NCI-H524 (cell line): Measurements from ENCODE around the gene PDZD2.
"Not testable (repeated sequence)": the region's sequence is repeated elsewhere in the genome, so short reads cannot be mapped to it uniquely, and the experiment has no call there.

Experiments
- DNase-seq, 2 experiments: peaks; one replicate each; lab custom pipeline; 2025; lab: John Stamatoyannopoulos, UW

PDZD2 gene

GRCh38 chr5:31770132-31770720, 131.3 kb downstream of the PDZD2 start:
- DNase-seq, result no peak

DNA sequence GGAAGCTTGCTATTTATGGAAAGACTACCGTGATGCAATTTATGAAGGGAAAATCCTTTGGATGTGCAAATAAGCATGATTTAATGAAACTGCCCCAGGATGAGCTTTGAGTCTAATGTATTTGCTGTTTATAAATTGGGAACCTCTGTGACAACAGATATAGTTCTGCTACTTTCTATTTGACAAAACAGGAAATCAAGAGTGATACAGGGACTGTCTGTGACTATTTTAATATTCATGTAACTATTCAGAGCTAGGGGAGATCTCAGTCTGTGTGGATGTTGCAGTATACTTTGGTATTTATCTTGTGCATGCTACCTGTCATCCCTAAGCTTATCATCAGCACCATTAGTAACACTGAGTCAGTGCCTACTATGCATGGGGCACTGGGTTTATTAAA, 132.1 kb downstream of the PDZD2 start:
- DNase-seq, result no peak

DNA sequence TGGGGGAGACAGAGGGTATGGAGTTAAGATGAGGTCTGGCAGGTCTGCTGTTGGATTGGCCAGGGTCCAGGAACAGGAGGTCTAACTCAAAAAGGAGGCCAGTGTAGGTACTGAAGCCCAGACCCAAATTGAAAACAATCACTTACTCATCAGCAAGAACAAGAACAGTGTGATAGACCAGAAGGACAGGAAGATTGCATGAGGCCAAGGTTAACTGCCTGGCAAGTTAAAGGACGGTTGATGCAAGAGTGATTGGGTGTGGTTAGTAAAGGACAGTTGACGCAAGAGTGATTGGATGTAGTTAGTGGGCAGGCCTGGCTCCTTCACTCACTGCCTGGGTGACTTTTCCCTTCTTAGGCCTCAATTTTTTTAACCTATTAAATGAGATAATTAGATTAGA, 132.6 kb downstream of the PDZD2 start:
- DNase-seq, result no peak

DNA sequence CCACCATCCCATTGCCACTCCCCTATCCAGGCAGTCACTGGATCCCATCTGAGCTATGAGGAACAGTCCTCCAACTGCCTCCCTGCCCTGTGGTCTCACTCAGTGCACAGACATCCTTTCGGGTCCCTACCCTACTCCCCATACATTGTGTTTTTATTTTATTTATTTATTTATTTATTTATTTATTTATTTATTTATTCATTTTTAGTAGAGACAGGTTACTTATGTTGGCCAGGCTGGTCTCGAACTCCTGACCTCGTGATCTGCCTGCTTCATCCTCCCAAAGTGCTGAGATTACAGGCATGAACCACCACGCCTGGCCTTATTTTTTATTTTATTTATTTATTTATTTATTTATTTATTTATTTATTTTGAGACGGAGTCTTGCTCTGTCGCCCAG, 137.4 kb downstream of the PDZD2 start:
- not testable (repeated sequence) for DNase-seq

GRCh38 chr5:31776976-31777651, 138.2 kb downstream of the PDZD2 start:
- no peak for DNase-seq

DNA sequence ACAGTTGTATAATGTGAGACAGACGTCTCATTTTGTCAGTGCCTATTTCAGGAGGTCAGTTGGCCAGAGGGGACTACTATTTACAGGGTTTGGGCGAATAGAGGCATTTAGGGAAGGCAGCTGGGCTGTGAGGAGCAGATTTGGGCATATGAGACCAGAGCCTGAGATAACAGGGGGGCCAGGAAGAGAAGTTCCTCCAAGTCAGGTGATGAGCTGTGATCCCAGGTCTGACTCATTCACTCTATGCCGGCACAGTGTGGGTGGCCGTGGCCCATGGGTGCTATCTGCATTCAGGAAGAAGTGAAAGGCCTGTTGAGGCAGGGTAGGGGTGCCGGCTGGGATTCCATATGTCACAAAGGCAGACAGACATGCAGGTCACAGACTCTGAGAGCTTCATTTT, 142.8 kb downstream of the PDZD2 start:
- DNase-seq, result no peak

- DNase-seq, result no peak
These were observed 144.2 kb downstream of the PDZD2 start for GRCh38 chr5:31783086-31783645.

- DNase-seq, result no peak
These were observed 144.8 kb downstream of the PDZD2 start for GRCh38 chr5:31783731-31784130.

GRCh38 chr5:31786090-31786631, 147.2 kb downstream of the PDZD2 start:
- DNase-seq, result no peak

DNA sequence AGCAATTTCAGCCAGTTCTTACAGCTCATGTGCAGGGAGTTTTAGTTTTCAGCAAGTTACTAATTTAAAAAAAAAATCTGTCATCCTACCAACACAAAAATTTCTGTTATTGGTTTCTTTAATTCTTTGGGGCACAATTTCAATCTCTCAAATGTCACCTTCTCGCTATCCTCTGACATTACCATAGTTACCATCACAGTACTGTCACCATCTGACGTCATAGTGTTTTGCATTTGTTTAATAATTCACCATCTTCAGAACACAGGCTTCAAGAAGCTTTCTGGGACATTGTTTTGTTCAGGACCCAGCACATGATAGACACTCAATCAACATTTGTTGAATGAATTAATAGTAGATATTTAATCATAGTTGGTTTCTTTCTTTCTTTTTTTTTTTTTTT, 155.1 kb downstream of the PDZD2 start:
- DNase-seq, result no peak

DNA sequence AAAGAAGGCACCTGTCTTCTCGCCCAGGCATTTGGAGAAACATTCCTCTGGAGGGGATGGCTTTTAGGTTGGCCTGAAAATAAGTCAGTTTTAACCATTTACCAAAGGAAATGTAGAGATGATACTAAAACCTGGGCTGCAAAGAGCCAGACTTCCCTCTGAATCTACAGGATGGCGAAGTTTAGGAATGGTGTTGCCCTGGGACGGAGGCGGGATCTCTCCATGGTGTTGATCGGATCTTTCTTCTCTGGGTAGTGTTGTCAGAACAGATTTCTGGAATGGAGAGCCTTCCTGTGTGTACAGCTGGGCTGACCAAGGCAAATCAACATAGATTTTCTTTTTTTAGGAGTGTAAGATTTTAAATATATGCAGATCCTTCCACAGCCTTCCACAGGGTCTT, 159.2 kb downstream of the PDZD2 start:
- no peak for DNase-seq

GRCh38 chr5:31800351-31800750, 161.4 kb downstream of the PDZD2 start:
- no peak for DNase-seq

- no peak for DNase-seq
These were observed 167.0 kb downstream of the PDZD2 start for GRCh38 chr5:31805785-31806400.

GRCh38 chr5:31806561-31806960, 167.6 kb downstream of the PDZD2 start:
- DNase-seq, result no peak

- DNase-seq, result no peak
These were observed 169.0 kb downstream of the PDZD2 start for GRCh38 chr5:31807789-31808540.

GRCh38 chr5:31809050-31809870, 170.3 kb downstream of the PDZD2 start:
- DNase-seq, result peak; percentile 66 to 76

DNA sequence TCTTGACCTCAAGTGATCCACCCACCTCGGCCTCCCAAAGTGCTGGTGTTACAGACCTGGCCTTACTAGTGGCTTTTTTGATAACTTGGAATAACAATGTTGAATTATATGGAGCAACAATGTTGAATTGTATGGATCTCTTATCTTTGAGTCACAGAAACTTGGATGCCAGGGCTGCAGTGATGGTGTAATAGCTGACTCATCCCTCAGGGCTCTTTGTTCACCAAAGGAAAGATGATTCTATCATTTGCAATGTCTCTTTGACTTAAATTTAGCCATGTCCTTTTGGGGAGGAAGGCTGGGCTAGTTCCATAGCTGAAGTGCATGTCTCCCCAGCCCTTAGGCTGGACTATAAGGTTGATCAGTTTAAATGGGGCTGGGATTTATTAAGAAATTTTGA, 172.3 kb downstream of the PDZD2 start:
- DNase-seq, result no peak

GRCh38 chr5:31815376-31815775, 176.4 kb downstream of the PDZD2 start:
- no peak for DNase-seq

GRCh38 chr5:31819926-31820516, 181.1 kb downstream of the PDZD2 start:
- DNase-seq, result peak; percentile 11 to 48

GRCh38 chr5:31823472-31823871, 184.5 kb downstream of the PDZD2 start:
- DNase-seq, result no peak
